Heart left ventricle (tissue), 13 donors: Measurements from ENCODE around the gene STK11.

Source experiments
- CTCF ChIP-seq, 12 donors: fragments of 200-600 bp; sonication (generic) in 4 of 12; IDR thresholded peaks; one replicate each; pipeline versions ENCODE4 v1.5.0 to v1.8.0; 2018 to 2022; ENCODE audit warnings: antibody characterized with exemption in 12 of 12, mild to moderate bottlenecking in 5 of 12
- POLR2A ChIP-seq, 2 donors: fragments of 450-650 bp; IDR thresholded peaks; one replicate each; pipeline ENCODE4 v1.6.1; 2017; ENCODE audit warnings: antibody characterized with exemption in 2 of 2, mild to moderate bottlenecking in 2 of 2, moderate library complexity in 2 of 2
- donor health status: ischemic (EF 13 %, LVEDD 7.1; RV severe dilation, severe dysfunction).
- donor health status: DM: no; HTN: yes; CAD: no.
- donor health status: DM: no; HTN: no; CAD: no.
- donor health status: ischemic (EF 25% LVEDD 6.9; RV normal size, moderate dysfunction).
- donor health status: ischemic (EF 25% LVEDD 5.7; RV mildly dilated, moderate dysfunction).
- donor health status: ischemic (EF 35%, LVEDD 5.7; RV mildly dilated, moderate dysfunction).
- donor health status: nonischemic (EF 11% LVEDD 7.7; RV severe dilation, severe dysfunction).
- donor health status: DM: yes; HTN: yes; CAD: no.
- donor health status: PGD.
- donor health status: ischemic (EF 29% LVEDD 5.4; RV normal size, mild dysfunction).
- donor health status: nonischemic (EF 23%, LVEDD 6.1; RV moderate dilation, normal function).

DNA sequence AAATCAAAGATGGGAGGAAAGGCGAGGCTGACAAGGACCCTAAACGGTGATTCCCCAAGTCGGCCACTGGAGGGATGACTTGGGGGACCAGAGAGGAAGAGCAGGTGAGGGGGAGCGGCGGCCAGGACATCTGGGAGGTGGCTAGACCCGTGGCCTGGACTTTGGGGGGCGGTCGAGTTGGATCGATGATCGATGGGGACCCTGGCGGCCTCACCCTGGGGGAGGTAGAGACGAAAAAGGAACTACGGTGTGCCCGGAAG lies 55.9 kb downstream of the STK11 start:
- no peak for TF ChIP-seq POLR2A (IDR thresholded peaks at IDR 0.05)
- TF ChIP-seq CTCF (IDR thresholded peaks at IDR 0.05) = peak in 1 of 12 donors; percentile 24
